ENCODE results near the gene ANAPC1. TPM values are rescaled to one million over a fixed set of nuclear protein-coding genes. Genes with fewer than 3 reads are reported as not detected.

Gene ANAPC1
- polyA plus RNA-seq, 1 of the 3 experiments (the other 2 are of a cell fraction) = 16.0 TPM

GRCh38 chr2:111897630-111897923, 13.6 kb upstream of the ANAPC1 start:
- Histone ChIP-seq H3K27me3 (ENCODE audit: insufficient read depth) (no peaks in the 10 kb centered on the region; the same call in 1 of the 2 replicates), H3K27ac (ENCODE audit: low read depth in 2 of 2, low read length in 1 of 2) (peak overlapping the region; percentile 50 to 88; a peak in 3 of 4 replicates), H2AFZ (ENCODE audit: low read depth) (peak overlapping the region; percentile 63)

GRCh38 chr2:111896576-111896975, 12.6 kb upstream of the ANAPC1 start:
- Histone ChIP-seq H3K79me2 (ENCODE audit: insufficient read depth) (no peaks in the 10 kb centered on the region), H2AFZ (ENCODE audit: low read depth) (no peak overlapping the region), H3K4me2 (no peak overlapping the region), H3K27me3 (ENCODE audit: insufficient read depth) (no peaks in the 10 kb centered on the region; the same call in 1 of the 2 replicates), H3K9ac (no peak overlapping the region), H3F3A (replicated peaks; ENCODE audit: insufficient read depth) (peaks cover 8% of the 10 kb centered on the region), H3K27ac (ENCODE audit: low read depth in 2 of 2, low read length in 1 of 2) (no peak overlapping the region), H3K4me1 (ENCODE audit: control insufficient read depth in 1 of 2, insufficient read depth in 2 of 2, low read depth in 1 of 2, low read length in 1 of 2) (peaks cover 0 to 8% of the 10 kb centered on the region in 2 experiments; a peak in 1 of 4 replicates), H4K20me1 (ENCODE audit: insufficient read depth) (no peaks in the 10 kb centered on the region), H3K9me3 (no peaks in the 10 kb centered on the region), H3K36me3 (replicated peaks in 1 of 2; ENCODE audit: control insufficient read depth in 1 of 2, insufficient read depth in 2 of 2, low read length in 1 of 2) (no peaks in the 10 kb centered on the region), H3K4me3 (ENCODE audit: low read depth in 2 of 2, low read length in 1 of 2) (no peak overlapping the region), H3K9me2 (no peaks in the 10 kb centered on the region)
- ChIA-PET POLR2A (no interaction called here), CTCF (interaction anchor here (3.0 to 12.5 kb wide), 2 partner anchors 9 to 154 kb away, joined by 24 to 215 read pairs; partner anchors contain the start of gene TMEM87B)
- TF ChIP-seq USF2 (IDR thresholded peaks at IDR 0.05; ENCODE audit: borderline replicate concordance, low read depth, low read length) = no peak
- no peak for TF ChIP-seq RAD21 (IDR thresholded peaks at IDR 0.05; ENCODE audit: low read length)
- TF ChIP-seq SMC3 (IDR thresholded peaks at IDR 0.05; ENCODE audit: low read depth, low read length) = no peak
- no peak for TF ChIP-seq RXRA (IDR thresholded peaks at IDR 0.05; ENCODE audit: borderline replicate concordance, low read depth)
- no peak for TF ChIP-seq TCF12 (IDR thresholded peaks at IDR 0.05)
- no peak for TF ChIP-seq CHD2 (IDR thresholded peaks at IDR 0.05; ENCODE audit: low read length, partially characterized antibody)
- TF ChIP-seq FOXM1 (IDR thresholded peaks at IDR 0.05; ENCODE audit: low read depth) = no peak
- no peak for TF ChIP-seq FOXJ3 (CRISPR knock-in tag; IDR thresholded peaks at IDR 0.05)
- 96% methylated on average over 6 of the region's 6 CpGs for WGBS (ENCODE audit: low lambda C conversion rate)
- DNase-seq = no peak

More at GRCh38 chr2:111897630-111897923, 13.6 kb upstream of the ANAPC1 start:
- DNase-seq = no peak
- Histone ChIP-seq H3K4me2 (peak overlapping the region; percentile 79), H3K9me2 (no peaks in the 10 kb centered on the region), H4K20me1 (ENCODE audit: insufficient read depth) (no peaks in the 10 kb centered on the region), H3K4me1 (ENCODE audit: control insufficient read depth in 1 of 2, insufficient read depth in 2 of 2, low read depth in 1 of 2, low read length in 1 of 2) (peaks cover 0 to 8% of the 10 kb centered on the region in 2 experiments; a peak in 1 of 4 replicates), H3K9ac (peak overlapping the region; percentile 53; the same call in 1 of the 2 replicates), H3K4me3 (ENCODE audit: low read depth in 2 of 2, low read length in 1 of 2) (peak overlapping the region; percentile 68 to 90), H3K9me3 (no peaks in the 10 kb centered on the region), H3K79me2 (ENCODE audit: insufficient read depth) (no peaks in the 10 kb centered on the region), H3K36me3 (replicated peaks in 1 of 2; ENCODE audit: control insufficient read depth in 1 of 2, insufficient read depth in 2 of 2, low read length in 1 of 2) (no peaks in the 10 kb centered on the region), H3F3A (replicated peaks; ENCODE audit: insufficient read depth) (peaks cover 8% of the 10 kb centered on the region)
- ChIA-PET CTCF (interaction anchor here (0.6 to 12.5 kb wide), 8 partner anchors 9 to 153 kb away, joined by 3 to 215 read pairs (median 3); partner anchors contain the start of gene TMEM87B), POLR2A (interaction anchor here (0.7 to 1.7 kb wide), 3 partner anchors 14 to 157 kb away, joined by 3 to 6 read pairs (median 5); partner anchors contain the start of genes ANAPC1 and TMEM87B)
- no peak for TF ChIP-seq RCOR1 (IDR thresholded peaks at IDR 0.05; ENCODE audit: low read length)
- no peak for TF ChIP-seq USF1 (IDR thresholded peaks at IDR 0.05; ENCODE audit: borderline replicate concordance, low read depth)
- no peak for TF ChIP-seq TEAD4 (IDR thresholded peaks at IDR 0.05; ENCODE audit: borderline replicate concordance, insufficient read depth)
- TF ChIP-seq RAD21 (IDR thresholded peaks at IDR 0.05; ENCODE audit: low read length) = no peak
- TF ChIP-seq USF2 (IDR thresholded peaks at IDR 0.05; ENCODE audit: borderline replicate concordance, low read depth, low read length) = no peak
- TF ChIP-seq EZH2phosphoT487 (IDR thresholded peaks at IDR 0.05; ENCODE audit: borderline replicate concordance, low read depth) = no peak
- no peak for TF ChIP-seq MXI1 (IDR thresholded peaks at IDR 0.05; ENCODE audit: low read depth, low read length)
- TF ChIP-seq MAX (IDR thresholded peaks at IDR 0.05; ENCODE audit: low read depth) = no peak
- no peak for TF ChIP-seq FOSL2 (IDR thresholded peaks at IDR 0.05; ENCODE audit: borderline replicate concordance, low read depth)
- TF ChIP-seq TAF1 (IDR thresholded peaks at IDR 0.05; ENCODE audit: borderline replicate concordance, low read depth, low read length) = no peak
- TF ChIP-seq FOXJ3 (CRISPR knock-in tag; IDR thresholded peaks at IDR 0.05) = no peak
- 9% methylated on average over 7 of the region's 7 CpGs for WGBS (ENCODE audit: low lambda C conversion rate)

Data from SK-N-SH (cell line).